Retina (tissue), 1 donor: ENCODE results near the gene CTBP2.

Experiments used
- DNase-seq: peaks from one replicate; pipeline ENCODE4 v3.0.0-alpha.2; 2016

CTBP2 gene

DNA sequence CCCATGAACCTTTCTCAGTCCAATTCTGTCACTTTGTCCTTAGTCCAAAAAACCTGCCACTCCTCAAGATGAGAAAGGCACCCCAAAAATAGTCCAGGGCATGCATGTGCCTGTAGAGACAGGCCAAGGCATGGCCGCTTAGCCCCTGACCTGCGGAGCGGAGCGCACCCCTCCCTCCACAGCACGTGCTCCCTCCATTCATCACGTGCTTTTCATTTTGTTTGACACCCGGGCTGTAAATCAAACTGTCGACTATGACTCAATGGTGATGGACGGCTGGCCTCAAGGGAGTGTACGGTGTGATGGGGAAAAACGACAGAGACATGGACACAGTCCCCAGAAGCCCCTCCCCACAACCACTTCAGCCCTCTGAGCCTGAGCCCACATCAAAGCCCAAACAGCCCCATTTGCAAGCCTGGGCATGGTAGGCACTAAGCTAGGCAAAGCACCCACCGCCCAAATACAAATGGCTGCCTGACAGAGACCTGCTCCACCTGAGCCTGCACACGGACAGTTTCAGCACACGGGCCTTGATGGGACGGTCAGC lies 127.8 kb downstream of the CTBP2 start:
- no peak for DNase-seq

DNA sequence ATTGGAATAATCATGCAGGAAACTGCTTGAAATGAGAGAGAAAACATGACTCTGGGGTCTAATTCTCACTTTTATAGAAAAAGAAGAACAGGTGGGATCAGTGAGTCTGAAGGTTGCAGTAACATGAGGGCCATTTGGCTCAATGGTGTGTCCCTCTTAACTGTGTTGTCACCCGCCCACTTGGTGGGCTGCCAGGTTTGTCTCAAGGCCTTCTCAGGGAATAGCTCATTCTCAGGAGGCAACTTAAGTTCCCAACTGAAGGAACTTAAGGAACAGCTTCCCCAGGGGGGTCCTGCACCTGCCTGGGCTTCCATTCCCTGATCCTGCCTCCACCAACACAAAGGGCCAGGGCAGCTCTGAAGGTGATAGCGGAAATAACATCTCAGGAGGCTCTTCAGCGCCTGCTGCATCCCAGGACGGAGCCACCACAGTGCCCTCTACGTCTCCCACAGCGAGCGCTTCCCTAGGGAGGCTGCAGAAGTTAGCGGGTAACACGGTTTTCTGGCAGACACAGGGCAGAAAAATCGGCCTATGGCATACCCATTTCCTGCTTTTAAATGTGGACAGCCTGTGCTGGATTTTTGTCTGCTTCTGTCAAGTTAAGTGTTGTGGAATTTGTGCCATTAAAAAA lies 129.7 kb downstream of the CTBP2 start:
- DNase-seq = no peak

DNA sequence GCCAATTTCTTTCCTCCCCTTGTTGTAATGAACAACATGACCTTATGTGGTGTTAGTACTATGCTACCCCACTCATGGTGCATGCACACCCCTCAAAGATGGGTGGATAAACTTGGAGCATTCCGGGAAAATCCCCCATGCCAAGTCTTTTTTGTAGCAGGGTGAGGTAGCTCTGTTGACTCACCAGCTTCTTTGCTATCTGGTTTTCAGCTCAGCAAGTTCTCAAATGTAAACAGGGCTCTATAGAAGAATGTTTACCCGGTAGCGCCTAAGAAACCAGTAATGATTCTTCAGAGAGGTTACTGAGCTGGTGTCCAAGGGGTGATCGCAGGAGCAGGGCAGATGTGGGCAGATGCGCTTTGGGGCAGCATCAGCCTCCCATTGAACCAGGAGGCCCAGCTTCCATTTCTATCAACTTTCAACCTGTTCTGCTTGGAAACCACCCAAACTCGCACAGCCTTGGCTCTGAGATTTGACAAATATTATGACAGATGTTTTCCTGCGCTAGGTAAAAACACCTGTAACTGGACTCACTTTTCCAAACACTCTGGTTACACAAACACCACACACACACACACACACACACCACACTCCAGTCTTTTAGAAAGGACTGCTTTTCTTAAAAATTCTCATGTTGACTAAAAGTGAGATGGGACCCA lies 130.7 kb downstream of the CTBP2 start:
- no peak for DNase-seq

DNA sequence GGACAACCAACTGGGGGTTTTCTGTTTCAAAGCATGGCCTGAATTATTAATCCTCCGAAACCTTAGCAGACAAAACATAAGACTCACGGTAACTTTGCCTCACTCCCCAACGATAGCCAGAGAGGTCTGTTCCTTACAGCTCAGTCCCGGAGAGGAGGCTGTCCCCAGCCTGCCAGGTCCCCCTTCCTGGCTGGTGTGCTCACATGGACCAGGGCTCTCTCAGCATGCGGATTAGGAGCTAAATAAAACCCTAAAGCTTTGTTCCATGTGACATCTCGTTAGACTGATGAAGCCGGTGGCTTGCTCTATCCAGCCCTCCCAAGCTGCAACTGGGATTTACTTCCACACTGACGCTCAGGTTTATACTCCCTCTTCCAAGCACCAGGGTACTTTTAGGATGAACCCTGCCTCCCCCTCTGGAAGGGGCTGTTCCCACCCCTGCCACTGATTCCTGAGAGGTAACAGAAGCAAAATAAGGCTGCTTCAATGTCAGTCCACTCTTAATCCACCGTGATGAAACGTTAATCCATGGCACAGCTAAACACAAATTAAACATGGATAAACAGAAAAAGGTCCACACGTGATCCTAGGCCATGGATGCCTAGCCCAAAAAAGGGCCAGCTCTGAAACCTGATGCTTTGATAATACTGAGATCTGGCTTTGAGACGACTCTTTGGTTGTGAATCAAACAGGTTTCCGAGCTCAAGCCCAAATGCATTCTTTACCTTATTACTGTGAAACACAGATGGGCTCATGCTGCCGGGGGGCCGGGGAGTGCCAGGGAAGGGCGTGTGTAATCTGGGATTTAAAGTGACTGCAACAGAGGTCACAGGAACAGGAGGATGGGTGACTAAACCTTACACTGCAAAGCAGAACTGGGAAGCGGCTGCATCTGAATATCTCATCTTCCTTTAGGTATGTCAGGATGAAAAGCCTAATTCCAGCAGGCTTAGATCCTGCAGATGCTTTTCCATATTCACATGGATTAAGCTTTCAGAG lies 132.2 kb downstream of the CTBP2 start:
- peak; percentile 53 for DNase-seq

DNA sequence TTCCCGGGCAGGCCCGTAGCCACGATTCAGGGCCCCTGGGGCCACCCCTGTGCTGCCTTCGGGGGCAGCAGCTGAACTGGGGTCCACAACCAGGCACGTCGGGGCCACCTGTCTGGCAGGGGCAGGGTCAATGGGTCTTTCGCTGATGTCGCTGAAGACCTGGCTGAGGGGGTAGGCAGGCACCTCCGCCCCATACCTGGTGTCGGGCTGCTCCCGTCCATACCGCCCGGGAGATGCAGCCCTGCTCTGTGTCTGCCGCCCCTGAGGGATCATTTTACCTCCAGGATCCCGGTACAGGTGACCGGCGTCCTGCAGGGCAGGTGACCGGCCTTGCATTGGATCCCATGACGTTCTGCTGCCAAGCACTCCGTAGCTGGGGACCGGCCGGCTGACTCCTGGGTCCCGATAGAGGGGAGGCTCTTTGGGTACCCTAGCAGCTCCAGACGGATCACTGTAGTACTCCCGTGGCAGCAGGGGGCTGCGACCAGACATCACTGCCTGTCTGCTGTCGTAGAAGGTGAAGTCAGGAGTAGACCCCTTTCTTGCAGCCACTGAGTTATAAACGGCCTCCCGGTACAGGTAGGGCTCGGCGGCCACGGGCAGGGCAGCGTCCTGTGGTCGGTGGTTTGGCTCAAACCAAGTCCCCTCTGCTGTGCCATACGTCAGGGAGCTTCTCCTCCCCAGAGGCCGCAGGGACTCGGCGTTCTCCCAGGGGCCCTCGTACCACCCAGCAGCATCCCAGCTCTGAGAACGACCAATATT lies 133.2 kb downstream of the CTBP2 start:
- DNase-seq = no peak

DNA sequence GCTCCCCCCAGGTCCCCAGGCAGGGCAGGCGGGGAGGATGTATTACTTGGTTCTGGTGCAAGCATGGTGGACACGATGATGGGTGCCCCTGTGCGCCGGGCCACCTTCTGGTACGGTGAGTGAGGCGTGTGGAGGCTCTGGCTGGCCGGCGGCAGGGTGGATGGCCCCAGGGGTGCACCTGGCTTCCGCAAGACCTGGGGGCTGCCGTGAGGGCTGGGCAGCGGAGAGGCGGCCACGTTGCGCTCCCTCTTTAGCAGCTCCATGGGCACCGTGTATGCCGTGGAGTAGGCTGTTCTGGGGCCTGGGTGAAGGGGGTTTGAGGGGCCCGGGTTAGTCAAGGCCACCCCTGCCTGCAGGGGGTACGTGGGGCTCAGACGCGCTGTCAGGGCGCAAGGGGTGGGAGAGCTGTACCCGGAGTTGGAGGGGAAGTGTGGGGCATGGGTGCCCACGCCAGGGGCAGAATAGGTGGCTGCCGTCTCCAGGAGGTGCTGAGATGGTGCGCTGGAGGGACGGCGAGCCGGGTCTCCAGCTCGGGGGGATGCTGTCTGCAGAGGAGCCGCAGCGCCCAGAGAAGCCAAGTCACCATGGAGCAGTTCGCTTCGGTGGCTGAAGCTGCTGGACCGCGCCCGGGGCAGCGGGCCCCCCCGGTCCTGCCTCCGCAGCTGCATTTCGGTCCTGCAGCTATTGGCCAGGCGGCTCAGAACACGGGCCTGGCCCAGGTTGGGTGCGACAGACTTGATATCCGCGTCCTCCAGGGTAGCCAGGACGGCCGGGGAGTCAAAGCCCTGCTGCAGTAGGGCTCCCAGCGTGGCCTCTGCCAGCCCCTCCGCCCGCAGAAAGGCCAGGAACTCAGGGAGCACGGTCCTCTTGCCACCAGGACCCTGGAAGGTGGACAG lies 134.1 kb downstream of the CTBP2 start:
- DNase-seq = no peak

DNA sequence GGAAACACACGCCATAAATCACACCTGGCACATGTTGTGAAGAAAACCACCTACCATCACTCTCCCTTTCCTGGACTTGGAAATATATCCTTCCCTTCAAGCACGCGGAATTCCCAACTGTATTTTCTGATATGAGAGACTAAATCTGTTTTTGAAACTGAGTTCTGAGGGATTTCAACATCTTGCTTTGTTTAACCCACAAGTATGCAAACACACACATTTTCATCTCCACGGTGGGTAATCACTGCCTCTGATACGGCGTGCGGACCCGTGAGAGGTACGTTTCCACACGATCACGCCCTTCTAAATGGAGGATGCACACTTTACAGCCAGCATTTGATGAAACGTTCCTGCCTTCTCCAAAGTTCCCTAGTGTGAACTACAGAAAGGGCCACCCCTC lies 135.0 kb downstream of the CTBP2 start:
- no peak for DNase-seq

DNA sequence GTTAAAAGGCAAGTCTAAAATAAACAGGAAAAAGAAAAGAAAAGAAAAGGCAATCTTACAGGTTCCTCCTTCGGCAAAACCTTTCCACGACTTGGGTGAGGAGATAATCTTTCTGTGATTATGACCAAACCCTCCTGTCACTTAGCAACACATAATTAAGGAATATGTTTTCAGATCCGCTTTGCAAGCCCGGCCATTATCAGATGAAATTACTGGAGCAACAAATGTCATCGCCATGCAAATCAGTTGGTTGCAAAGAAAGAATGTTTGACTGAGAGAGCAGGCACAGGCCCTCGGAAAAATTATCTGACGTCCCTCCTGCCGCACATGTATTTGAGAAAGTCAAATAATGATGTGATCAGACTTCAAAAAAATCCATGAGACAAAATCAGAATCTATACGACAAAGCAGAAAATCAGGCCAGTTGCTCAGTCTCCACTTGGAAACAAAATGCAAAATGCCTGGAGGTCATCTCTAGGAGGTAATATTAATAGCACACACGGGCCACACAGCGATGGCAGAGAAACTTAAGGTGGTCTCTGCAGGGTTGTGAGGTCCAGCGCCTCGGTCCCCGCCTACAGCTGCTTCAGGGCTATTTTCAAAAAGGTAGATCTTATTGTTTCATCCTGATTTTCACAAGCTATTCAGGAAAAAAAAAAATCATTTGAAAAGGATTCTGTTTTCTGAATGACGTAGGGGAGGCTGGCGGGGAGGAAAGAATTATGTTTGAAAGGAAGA lies 135.7 kb downstream of the CTBP2 start:
- peak; percentile 55 for DNase-seq

DNA sequence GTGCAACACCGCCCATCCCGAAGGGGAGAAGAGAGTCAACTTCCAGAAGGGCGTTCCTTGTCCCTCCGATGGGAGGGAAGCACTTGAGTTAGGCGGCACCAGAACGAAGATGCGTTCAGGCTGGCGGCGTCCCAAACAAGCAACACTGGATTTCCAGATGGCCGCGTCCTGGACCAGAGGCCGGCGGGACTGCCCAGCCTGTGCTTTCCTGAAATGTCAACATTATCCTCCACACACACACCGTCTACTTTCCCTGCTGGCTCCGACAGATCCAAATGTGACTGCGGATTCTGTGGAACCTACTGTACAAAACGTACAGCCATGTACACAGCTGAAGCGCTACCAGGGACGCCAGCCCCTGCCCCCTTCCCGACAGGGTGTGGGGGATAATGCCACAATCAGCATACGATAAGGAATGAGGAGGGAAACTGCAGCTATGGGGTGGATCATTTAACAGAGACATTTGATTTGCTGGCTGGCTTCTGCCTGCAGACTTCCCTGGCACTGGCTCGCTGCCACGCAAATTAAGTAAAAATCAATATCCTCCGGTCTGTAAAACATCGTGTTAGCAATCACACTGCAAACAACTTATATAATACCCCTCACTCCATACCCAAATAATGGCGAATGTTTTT lies 136.4 kb downstream of the CTBP2 start:
- peak; percentile 44 for DNase-seq

DNA sequence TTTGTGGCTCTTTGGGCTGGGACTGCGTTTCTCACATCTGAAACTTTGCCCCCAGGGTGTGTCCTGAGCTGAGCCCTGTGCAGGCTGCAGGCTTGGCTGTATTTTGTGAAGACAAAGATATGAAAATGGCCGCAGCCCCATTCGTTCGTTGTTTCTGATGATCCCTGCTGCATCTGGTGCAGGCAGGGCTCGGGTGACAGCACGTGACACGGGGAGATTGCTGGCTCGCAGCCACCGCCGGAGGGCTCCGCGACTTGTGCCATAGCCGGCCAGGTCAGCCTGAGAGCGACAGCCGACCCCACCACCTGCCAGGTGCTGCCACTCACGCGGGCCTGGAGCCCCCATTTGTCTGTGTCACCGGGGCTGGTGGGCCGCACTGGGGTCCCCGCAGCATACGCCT lies 137.1 kb downstream of the CTBP2 start:
- peak; percentile 67 for DNase-seq

DNA sequence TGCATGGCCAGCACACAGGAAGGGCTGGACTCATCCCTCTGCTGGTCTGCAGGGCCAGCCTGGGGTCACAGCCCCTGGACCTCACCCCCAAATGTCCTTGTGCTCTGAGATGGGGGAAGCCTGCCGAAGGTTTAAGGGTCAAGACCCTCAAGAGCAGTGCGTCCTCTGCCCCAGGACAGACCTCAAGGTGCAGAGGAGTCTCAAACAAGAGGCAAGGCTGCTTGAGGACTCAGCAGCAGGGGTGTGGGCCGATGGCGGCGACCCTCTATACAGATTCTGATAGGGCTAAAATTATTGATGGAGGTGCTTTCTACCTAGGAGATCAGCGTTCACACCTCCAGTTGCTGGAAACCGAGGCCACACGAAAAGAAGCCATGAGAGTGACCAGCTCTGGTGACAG lies 137.7 kb downstream of the CTBP2 start:
- no peak for DNase-seq

DNA sequence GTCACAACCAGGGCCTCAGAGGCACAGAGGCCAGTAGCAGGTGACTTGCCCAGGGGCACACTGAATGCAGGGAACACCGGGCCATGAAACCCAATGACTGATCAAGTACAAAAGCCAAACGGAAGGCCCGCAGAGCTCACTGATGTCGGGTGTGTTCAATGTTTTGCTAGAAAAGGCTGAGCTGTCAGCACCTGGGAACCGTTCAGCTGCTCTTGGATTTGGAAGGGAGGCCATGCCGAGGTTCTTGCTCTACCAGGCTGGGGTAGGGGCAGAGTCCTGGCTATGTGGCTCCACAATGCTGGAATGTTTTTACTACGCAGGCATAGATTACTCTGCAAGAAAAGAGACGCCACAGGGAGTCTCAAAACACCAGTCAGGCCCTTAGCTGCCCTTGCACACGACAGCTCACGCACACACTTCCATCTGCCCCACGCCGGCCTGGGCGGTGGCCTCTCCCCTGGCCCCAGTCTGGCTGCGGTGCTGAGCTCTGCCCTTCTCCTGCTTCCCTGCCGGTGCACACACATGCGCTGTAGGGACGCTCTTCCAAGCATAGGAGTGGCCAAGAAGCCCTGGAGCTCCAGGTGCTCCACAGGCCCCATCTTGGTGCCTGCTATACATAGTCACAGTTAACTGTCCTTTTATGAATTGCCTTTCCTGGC lies 138.5 kb downstream of the CTBP2 start:
- DNase-seq = no peak

DNA sequence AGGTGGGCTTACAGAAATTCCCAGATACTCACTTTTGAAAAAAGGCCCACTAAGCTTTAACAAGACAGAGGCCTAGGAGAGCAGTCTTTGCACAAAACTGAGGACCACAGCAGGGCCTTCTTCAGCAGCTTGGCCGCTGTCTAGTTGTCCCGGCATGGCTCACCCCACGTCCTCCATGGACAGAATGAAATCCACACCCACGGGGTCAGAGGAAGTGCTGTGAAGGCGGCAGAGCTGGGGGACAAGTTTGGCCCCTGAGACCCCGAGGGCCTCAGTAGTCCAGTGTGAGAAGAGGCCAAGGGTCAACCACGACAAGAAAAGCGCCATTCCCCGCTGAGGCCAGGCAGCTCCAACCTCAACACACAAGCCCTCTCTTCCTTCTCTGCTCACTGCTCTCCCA lies 139.5 kb downstream of the CTBP2 start:
- no peak for DNase-seq

DNA sequence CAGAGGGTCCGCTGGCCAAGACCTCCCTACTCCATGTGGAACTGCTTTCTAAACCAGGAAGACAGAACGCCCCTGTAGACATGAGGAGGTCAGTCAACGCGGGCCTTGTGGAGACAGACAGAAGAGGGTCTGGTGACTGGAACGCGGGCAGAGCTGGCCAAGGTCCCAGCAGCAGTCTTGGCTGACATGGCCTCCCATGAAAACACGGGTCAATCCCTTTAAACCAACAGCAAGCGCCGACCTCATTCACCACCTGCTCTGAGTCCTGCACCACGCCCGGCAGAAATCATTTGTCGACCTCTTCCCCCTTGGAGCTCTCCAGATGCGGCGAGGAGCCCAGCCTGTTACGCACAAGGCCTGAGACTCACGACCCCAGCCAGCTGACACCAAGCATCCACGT lies 140.0 kb downstream of the CTBP2 start:
- no peak for DNase-seq

DNA sequence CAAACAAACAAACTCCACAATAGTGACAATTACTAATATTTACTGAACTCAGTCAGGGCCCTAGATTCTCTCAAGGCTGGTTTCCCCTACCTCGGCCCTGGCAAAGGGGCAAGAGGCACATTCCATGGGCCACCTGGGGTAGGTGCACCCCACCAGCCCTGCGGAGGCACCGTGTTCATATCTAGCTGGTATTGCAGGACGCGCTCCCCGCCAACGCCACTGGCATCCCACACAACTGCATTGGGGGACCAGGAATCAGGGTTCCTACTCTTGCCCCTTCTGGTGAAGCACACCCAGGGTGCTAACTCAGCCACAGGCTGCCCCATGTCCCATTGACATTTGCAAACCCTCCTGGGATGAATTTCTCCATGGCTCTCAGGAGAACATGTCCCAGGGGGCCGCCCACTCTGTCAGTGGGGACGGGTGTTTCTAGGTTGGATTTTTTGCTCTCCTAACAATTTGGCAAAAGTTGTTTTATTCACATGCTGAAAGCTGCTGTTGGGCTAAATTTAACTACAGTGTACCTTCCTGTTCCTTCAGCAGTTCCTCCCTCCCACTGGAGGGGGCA lies 141.7 kb downstream of the CTBP2 start:
- no peak for DNase-seq

DNA sequence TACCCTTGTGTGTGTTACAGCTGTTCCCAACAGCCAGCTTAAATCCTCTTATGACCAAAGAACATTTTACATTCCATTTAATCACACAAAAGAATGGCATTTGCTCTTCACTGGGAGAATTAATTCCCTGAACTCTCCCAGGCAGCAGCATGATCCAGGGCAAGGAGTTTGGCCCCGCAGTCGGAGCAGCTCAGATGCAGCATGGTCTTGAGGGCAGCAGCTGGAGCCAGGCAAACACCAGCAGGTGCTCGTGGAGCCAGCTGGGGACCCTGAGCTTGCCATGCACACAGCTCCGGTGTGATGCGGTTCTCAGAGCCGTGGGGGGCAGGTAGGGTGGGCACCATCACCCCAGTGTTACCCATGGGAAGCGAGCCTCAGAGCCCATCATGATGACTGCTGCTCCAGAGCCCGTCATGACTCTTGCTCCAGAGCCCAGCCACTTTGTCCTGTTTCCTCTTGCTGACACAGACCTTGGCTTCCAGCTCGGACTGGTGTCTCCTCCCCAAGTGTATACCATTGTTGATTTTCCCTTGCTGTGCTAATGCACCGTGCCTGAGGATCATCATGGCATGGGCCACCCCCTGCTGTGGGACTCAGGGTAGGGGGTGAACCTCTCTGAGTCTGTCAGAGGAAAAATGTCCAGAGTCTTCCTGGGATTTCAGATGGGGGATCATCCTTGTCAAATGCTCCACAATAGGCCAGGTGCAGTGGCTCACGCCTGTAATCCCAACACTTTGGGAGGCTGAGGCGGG lies 142.6 kb downstream of the CTBP2 start:
- no peak for DNase-seq

DNA sequence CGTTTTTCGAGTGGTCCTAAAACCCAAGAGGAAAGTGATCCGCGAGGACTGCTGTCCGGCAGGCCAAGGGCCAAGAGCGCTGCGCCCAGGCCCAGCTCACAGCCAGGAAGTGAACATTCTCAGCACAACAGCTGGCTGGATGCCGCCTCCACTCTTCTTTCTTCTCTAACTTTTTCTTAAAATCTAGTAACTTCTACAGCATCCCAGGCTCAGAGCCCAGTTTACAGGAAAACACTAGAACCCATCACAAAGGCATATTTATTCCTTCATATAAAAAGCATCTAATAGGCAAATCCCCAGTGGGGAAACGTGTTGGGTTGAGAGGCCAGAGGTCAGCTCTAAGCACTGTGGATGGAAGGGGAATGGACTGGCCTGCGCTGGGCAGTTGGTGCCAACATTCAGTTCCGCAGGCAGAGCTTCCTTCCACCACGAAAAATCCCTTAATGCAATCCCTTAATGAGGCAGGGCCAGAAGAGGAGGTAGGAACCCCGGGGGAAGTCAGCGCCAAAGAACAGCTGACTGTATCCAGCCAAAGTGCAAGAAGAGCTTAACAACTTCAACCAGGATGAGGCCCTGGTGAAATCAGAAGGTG lies 143.7 kb downstream of the CTBP2 start:
- DNase-seq = no peak

DNA sequence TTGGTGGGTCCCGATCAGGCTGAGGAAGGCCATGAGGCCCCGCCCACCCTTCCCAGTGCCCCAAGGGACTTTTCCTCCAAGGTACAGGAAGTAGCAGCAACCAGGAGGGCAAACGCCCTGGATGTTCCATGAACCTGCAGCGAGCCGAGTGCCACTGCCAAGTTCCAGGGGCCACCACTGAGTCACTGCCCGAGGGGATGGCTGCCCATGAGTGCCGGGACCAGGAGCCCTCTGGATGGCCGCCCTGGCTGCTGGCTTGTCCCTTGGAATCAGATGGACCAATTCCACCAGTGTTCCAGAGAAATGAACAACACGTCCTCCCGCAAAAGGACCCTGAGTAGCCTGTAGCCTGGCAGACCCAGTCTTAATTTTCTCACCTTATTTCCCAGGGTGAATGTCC lies 144.2 kb downstream of the CTBP2 start:
- no peak for DNase-seq
